Measurements from ENCODE around the gene XYLT1. TPM values are rescaled to one million over a fixed set of nuclear protein-coding genes. Genes with fewer than 3 reads are reported as not detected.

The XYLT1 gene
- total and polyA plus RNA-seq, 2 of the 8 experiments (the other 6 are each of a cell fraction or from before 2014, with no cell fraction given): 6.6 to 25.4 TPM

- Histone ChIP-seq H3K4me3 (ENCODE audit: extremely low read depth in 1 of 4, insufficient read depth in 2 of 4, low read depth in 3 of 4, low read length in 4 of 4) (no peak overlapping the region), H3K4me1 (replicated peaks in 1 of 4; ENCODE audit: control insufficient read depth in 3 of 4, insufficient read depth in 4 of 4, low read length in 3 of 4) (peaks cover 0 to 2% (median under 1%) of the 10 kb centered on the region in 4 experiments; a peak in 1 of 7 replicates), H4K5ac (ENCODE audit: insufficient read length, low read depth, low read length) (no peak overlapping the region), H3K36me3 (ENCODE audit: control insufficient read depth in 2 of 4, insufficient read depth in 4 of 4, low read length in 3 of 4) (no peaks in the 10 kb centered on the region), H3K9ac (replicated peaks in 1 of 4; ENCODE audit: extremely low read depth in 1 of 4, low read depth in 3 of 4, low read length in 3 of 4) (no peak overlapping the region), H3K14ac (ENCODE audit: insufficient read length) (no peak overlapping the region), H2AK5ac (ENCODE audit: low read depth, low read length) (no peak overlapping the region), H3K56ac (replicated peaks; ENCODE audit: insufficient read length, low read depth, low read length) (no peak overlapping the region), H4K20me1 (replicated peaks in 1 of 2; ENCODE audit: control insufficient read depth in 1 of 2, insufficient read depth in 2 of 2, low read length in 2 of 2) (peaks cover 2 to 4% of the 10 kb centered on the region in 2 experiments), H3K79me1 (ENCODE audit: low read depth, low read length) (no peaks in the 10 kb centered on the region), H2BK15ac (ENCODE audit: low read length) (no peak overlapping the region), H3K23ac (ENCODE audit: insufficient read length) (no peak overlapping the region), H2BK20ac (ENCODE audit: low read length) (no peak overlapping the region), H2BK12ac (ENCODE audit: low read depth, low read length) (no peak overlapping the region), H3K9me3 (ENCODE audit: insufficient read depth in 2 of 2, low read depth in 1 of 2, low read length in 1 of 2) (no peaks in the 10 kb centered on the region), H3K27ac (ENCODE audit: low read depth, low read length) (no peak overlapping the region), H3K27me3 (replicated peaks in 1 of 4; ENCODE audit: control insufficient read depth in 3 of 4, extremely low read depth in 1 of 4, insufficient read depth in 3 of 4, low read length in 3 of 4) (no peaks in the 10 kb centered on the region; a peak in 1 of 7 replicates), H4K8ac (ENCODE audit: extremely low read depth, insufficient read depth, low read length) (no peak overlapping the region), H2BK5ac (ENCODE audit: low read depth, low read length) (no peak overlapping the region), H2AFZ (ENCODE audit: low read length) (no peak overlapping the region), H3K4ac (replicated peaks; ENCODE audit: insufficient read length, low read depth, low read length) (no peak overlapping the region), H4K91ac (replicated peaks; ENCODE audit: insufficient read length, low read length) (no peak overlapping the region), H3K79me2 (ENCODE audit: control insufficient read depth in 1 of 2, insufficient read depth in 2 of 2, low read length in 2 of 2) (no peaks in the 10 kb centered on the region), H3K23me2 (ENCODE audit: low read depth, low read length) (no peaks in the 10 kb centered on the region), H2BK120ac (replicated peaks; ENCODE audit: low read depth, low read length) (no peak overlapping the region), H3K18ac (ENCODE audit: extremely low read depth, low read length) (no peak overlapping the region), H3K4me2 (ENCODE audit: insufficient read depth in 1 of 2, low read depth in 2 of 2, low read length in 2 of 2) (no peak overlapping the region)
- no peak for FAIRE-seq
- no peak for DNase-seq (ENCODE audit: low read depth in 1 of 2, low spot score in 2 of 2)
- TF ChIP-seq KDM1A (IDR thresholded peaks at IDR 0.05; ENCODE audit: borderline replicate concordance, low read length): no peak
- ChIA-PET CTCF (ENCODE audit: partially characterized antibody) (interaction anchor here (1.1 kb wide), 1 partner anchor 9 kb away, joined by 3 read pairs; no protein-coding TSS in a partner anchor), POLR2A (ENCODE audit: partially characterized antibody) (no interaction called here)
- WGBS, 2 experiments (ENCODE audit: extremely low coverage in 1 of 2, insufficient coverage in 1 of 2, insufficient read length in 1 of 2, insufficient replicate concordance in 2 of 2, low coverage in 1 of 2, low lambda C conversion rate in 2 of 2, missing lambda C conversion rate in 1 of 2): 77% methylated on average over 2 of the region's 2 CpGs; no CpG with 5 or more reads in 1 of the 2 experiments
Measured at GRCh38 chr16:17145029-17145428, 325.7 kb downstream of the XYLT1 start.

Data from H1 (cell line).